ENCODE measurements around the gene TGFBR2.

The TGFBR2 gene

DNA sequence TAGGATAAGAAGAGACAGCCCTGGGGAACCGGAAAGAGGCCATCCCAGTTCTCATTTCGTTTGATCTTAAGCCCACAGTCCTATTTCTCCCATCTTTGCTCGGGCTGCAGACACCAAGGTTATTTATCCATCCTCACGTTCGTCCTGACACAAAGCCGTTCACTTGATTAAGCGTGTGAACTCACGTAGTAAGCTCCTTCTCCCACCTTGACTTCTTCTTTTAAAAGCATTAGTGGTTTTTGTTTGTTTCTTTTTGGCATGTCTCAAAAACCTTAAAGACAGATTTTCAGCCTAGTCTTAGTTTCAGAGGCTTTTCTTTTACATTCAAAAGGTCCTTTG, 70.9 kb downstream of the TGFBR2 start:
- TF ChIP-seq, protein P1, sequence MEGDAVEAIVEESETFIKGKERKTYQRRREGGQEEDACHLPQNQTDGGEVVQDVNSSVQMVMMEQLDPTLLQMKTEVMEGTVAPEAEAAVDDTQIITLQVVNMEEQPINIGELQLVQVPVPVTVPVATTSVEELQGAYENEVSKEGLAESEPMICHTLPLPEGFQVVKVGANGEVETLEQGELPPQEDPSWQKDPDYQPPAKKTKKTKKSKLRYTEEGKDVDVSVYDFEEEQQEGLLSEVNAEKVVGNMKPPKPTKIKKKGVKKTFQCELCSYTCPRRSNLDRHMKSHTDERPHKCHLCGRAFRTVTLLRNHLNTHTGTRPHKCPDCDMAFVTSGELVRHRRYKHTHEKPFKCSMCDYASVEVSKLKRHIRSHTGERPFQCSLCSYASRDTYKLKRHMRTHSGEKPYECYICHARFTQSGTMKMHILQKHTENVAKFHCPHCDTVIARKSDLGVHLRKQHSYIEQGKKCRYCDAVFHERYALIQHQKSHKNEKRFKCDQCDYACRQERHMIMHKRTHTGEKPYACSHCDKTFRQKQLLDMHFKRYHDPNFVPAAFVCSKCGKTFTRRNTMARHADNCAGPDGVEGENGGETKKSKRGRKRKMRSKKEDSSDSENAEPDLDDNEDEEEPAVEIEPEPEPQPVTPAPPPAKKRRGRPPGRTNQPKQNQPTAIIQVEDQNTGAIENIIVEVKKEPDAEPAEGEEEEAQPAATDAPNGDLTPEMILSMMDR (conservative IDR thresholded peaks at IDR 0.05; ENCODE audit: control insufficient read depth, insufficient read depth, low read depth, low read length) = no peak
- no peak for DNase-seq (ENCODE audit: low read depth)
- no peak overlapping the region for H3K4me3 ChIP-seq (ENCODE audit: control insufficient read depth, low read depth, low read length)

DNA sequence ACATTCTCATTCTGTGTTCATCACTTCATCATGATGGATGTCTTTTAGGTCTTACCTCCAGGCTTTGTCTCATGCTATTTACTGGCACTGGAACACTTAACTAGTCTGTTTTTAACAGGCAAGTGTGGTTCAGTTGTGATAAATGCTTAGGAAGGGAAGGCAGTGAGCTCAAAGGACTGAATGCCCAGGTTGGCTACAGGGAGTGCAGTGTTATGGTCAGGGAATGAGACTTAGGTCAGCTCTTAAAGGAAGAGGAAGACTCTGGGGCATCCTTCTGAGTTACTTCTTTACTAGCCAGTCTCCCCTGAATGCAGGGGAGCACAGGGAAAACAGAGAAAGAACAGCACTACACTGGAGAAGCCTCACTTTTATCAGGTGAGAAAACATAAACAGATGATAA, 72.6 kb downstream of the TGFBR2 start:
- no peak overlapping the region for H3K4me3 ChIP-seq (ENCODE audit: control insufficient read depth, low read depth, low read length)
- DNase-seq (ENCODE audit: low read depth) = no peak
- TF ChIP-seq, protein P1 (conservative IDR thresholded peaks at IDR 0.05; ENCODE audit: control insufficient read depth, insufficient read depth, low read depth, low read length) = no peak

DNA sequence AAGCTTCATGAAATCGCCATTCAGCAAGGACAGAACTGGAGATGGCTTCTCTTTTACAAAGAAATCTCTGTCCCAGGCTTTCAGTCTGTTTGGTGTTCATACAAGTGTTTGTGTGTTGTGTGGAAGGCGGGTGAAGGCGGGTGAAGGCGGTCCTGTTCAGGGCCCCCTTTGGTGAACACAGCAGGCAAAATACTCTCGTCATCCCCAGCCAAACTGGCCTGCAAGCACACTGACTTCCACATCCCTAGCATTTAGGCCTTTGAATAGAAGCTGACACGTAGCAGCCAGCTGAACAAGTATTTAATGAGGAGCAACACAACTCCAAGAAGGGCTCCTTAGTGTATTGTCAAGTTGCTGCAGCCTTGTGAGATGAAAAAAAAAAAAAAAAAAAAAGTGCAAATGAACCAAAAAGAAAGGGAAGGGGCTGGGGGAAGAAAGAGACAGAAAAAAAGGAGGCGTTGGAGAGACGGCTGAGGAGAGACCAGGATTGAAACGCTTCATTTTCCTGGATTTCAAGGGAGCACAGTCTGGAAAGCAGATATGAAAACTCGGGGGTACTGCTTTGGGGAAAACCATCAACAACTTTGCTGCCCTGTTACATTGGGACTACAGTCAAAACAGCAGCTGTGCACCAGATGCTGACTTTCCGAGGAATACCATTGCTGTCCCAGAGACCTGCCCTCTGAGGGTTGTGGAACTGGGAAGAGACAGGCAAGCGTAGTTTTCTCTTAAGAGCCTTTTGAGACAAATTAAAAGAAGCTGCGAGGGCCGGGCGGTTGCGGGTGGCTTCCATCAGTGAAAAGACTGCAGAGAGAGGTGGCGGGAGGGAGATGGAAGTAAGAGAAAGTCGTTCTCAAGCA, 74.6 kb downstream of the TGFBR2 start:
- TF ChIP-seq, protein P1 (conservative IDR thresholded peaks at IDR 0.05; ENCODE audit: control insufficient read depth, insufficient read depth, low read depth, low read length) = no peak
- peak; percentile 75 for DNase-seq (ENCODE audit: low read depth)
- no peak overlapping the region for H3K4me3 ChIP-seq (ENCODE audit: control insufficient read depth, low read depth, low read length)

DNA sequence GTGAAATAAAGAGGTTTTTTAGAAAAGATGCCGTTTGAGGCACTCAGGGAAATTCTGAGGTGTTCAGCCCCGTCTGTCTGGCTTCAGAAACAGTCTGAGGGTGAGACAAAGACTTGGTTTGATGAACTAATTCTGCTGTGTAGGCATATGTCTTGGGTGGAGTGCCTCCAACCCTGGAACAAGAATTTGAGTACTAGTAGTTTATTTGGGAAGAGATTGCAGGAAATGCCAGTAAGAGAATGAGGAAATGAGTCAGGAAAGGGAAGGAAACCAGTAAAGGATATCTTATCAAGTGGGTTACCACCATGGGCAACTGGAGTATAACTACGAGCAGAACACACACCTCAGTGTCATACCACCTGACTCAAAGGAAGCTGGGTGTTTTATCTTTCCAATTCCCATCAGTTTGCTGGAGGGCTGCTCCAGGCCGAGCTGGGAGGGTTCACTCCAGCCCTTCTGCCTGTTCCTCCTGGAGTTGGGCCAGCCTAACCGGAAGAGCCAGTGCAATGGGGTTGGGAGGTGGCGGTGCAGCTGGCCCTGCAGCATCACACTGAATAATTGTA, 75.3 kb downstream of the TGFBR2 start:
- no peak overlapping the region for H3K4me3 ChIP-seq (ENCODE audit: control insufficient read depth, low read depth, low read length)
- TF ChIP-seq, protein P1 (conservative IDR thresholded peaks at IDR 0.05; ENCODE audit: control insufficient read depth, insufficient read depth, low read depth, low read length) = no peak
- DNase-seq (ENCODE audit: low read depth) = peak; percentile 50

DNA sequence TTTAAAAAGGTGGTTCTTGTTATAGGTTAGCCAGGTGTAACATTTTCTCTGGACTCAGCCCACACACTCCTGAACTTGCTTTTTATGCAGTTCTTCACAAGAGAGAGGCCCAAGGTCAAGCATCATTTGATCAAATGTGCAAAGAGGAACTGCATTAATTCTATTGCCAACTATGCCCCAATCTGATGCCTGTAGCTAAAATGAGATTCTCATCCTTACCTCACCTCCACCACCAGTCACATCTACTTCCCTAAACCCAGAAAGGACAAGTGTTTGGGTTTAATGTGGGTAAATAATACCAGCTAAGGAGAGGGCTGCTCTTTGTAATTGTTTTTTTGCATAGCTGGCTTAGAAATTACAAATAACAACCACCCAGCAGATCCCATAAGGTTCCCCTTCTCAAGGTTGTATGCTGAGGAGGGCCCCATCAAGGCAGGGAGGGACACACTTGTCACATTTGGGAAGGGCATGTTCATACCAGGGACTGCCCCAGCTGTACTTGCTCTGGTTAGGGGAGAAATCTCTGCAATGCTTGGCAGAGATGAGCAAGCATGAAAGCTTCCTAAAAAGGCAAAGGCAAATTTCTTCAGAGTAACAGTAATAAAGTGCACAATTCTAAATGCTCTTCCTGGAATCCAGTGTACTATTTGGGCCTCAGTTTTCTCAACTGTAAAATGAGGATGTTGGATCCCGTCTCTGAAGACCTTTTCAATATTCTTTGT, 76.2 kb downstream of the TGFBR2 start:
- TF ChIP-seq, protein P1 (conservative IDR thresholded peaks at IDR 0.05; ENCODE audit: control insufficient read depth, insufficient read depth, low read depth, low read length) = no peak
- H3K4me3 ChIP-seq (ENCODE audit: control insufficient read depth, low read depth, low read length) = no peak overlapping the region
- no peak for DNase-seq (ENCODE audit: low read depth)

DNA sequence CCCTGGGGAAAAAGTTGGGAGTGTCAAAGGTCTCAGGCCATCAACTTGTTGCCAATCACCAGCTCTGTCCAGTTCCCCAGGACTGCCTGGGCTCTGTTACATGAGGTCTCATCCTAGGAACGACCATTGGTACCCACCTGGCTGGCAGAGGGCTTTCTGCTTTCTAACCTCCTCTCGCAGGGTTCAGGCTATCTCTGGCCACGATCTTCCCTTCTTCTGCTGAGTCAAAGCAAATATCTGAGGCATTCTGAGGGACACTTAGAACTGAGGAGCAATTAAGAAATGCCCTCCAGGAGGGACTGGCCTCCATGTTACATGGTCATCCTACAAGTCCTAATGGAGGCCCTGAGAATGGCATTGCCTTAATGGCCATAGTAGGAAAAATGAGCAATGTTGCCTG, 77.4 kb downstream of the TGFBR2 start:
- H3K4me3 ChIP-seq (ENCODE audit: control insufficient read depth, low read depth, low read length) = no peak overlapping the region
- TF ChIP-seq, protein P1 (conservative IDR thresholded peaks at IDR 0.05; ENCODE audit: control insufficient read depth, insufficient read depth, low read depth, low read length) = no peak
- no peak for DNase-seq (ENCODE audit: low read depth)
